Hypothalamus (tissue), 51 donors: ENCODE results near the gene LGMN.
A peak's percentile ranks its signal among the peaks of the same experiment; 100 is the strongest.

Experiments used
- DNase-seq, 51 donors: peaks; one replicate each; lab custom pipeline; 2025; lab: John Stamatoyannopoulos, UW

The LGMN gene

DNA sequence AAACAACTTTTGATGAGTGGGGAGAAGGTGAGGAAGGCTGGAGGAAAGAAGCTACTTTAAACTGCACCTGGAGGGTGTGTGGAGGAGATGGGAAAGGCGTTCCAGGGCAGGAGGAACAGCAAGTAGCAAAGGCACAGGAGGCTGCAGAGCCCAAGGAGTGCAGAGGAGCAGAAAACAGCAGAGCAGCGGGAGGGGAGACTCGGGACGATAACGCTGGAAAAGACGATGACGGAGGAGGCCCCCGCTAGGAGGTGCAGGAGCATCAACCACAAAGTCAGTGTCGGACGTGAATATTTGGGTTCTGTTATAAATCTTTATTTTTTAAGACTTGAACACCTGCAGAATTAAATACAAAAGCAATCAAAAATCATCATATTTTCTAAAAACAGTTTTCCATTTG lies 44.9 kb downstream of the LGMN start:
- DNase-seq, result no peak

DNA sequence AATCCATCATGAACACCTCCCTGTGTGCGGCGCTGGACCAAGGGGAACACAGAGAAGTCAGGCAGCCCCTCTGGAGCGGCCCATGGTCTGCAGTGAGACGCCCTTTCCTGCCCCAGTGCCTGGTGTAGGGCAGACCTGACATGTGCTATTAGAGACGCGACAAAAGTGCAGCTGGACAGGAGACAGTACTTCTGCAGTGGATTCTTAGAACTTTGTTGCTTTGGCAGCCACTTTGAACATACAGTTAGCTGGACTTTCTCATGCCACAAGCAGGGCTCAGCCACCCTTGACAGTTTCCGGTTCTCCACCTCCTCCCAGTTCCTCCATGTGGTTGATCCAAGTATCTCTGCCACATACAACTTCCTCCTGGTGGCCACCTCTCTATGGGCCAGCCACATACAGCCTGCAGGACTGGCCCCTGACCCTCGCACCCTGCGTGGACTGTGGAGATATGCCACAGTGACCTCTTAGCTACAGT lies 45.9 kb downstream of the LGMN start:
- DNase-seq, result peak in 1 of 51 donors; percentile 19

DNA sequence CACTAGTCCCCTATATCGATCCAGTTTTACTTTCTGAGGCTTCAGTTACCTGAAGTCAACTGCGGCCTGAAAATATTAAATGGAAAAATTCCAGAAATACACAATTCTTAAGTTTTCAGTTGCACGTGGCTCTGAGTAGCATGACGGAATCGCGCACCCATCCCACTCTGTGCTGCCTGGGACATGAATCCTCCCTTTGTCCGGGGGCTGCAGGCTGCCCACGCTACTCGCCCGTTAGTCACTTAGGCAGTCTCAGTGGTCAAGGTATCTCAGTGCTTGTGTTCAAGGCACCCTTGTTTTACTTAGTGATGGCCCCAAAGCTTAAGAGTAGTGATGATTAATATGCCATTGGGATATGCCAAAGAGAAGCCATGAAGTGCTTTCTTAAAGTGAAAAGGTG lies 46.6 kb downstream of the LGMN start:
- no peak for DNase-seq

DNA sequence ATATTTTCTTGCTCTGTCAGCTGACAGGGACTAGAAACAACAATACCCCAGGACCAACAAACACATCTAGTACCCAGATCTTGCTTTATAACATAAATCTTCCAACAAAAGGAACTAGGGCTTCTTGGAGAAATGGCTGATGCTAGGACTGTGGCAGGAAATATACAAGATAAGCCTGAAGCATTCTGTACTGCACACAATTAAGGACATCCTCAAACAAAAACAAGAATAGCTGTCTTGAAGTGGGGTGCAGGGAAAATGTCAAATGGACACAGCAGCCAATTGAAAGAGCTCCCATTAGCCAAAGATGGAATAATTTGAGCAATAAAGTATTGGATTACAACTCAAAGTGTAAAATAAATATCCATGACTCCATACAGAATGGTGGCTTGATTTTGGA lies 50.0 kb downstream of the LGMN start:
- DNase-seq, result no peak

DNA sequence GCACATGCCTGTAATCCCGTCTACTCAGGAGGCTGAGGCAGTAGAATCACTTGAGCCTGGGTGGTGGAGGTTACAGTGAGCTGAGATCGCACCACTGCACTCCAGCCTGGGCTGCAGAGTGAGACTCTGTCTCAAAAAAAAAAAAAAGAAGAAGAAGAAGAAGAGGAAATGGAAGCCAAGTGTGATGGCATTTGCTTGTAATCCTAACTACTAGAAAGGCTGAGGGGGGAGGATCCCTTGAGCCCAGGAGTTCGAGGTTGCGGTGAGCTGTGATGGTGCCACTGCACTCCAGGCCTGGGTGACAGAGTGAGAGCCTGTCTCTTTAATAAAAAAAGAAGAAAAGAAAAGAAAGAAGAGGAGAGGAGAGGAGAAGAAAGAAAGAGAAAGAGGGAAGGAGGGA lies 52.1 kb downstream of the LGMN start:
- DNase-seq, result no peak

DNA sequence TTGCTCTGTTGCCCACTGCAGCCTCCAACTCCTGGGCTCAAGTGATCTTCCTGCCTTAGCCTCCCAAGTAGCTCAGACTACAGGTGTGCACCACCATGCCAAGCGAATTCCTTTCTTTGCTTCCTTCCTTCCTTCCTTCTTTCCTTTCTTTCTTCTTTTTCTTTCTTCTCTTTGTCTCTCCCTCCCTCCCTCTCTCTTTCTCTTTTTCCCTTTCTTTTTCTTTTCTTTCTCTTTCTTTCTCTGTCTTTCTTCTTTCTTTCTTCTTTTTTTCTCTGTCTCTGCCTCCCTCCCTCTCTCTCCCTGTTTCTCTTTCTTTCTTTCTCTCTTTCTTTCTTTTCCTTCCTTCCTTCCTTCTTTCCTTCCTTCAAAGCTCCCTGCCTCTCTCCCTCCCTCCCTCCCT lies 52.9 kb downstream of the LGMN start:
- no peak for DNase-seq

DNA sequence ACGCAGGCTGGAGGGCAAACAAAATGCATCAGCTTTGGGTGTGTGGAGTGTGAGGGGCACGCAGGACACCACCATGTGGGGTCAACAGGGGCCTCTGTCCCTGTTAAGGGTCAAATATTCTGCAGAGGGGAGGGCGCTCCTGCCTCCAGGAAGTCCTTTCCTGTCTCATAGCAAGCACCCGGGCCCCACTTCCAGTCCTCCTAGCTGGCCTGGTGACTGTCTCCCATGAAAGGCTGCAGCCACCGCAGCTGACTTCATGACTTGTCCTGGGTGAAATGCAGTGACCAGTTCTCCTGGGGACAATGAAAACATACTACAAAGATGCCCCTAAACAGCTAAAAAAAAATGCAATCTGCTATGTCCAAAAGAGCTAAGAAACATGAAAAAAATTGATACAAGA lies 53.6 kb downstream of the LGMN start:
- DNase-seq, result no peak

DNA sequence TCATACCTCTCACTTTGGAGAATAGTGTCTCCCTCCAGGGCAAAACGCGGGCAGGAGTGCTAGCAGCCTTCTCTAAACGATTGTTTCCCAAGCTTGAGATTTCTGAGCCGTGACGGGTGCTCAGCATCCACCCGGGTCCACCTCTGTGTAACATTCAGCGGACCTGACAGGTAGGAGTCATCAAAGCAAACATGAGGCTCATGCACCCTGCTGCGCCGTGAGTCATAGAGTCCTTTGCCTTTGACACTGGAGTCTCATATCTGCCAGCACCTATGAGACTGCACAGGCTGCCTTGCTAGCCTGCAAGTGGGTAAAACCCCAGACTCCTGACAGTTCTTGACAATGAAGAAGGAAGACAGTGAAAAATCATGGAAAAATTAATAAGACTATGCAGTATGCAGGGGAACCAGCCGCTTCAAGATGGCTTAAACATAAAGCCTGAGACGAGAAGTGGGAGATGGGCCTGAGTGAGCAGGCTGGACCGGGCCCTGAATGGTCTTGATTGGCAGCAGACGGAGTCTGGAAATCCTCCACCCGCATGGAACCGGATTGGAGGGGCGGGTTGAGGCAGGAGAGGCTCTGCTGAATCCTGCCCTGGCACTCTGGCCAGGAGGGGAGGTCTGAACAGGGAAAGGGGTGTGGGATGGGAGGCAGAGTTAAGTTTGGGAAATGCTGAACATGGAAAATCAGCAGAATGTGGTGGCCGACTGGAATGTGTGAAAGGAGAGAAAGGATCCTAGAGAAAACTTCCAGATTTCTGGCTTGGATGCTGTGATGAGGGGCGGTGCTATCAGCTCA lies 54.2 kb downstream of the LGMN start:
- no peak for DNase-seq

DNA sequence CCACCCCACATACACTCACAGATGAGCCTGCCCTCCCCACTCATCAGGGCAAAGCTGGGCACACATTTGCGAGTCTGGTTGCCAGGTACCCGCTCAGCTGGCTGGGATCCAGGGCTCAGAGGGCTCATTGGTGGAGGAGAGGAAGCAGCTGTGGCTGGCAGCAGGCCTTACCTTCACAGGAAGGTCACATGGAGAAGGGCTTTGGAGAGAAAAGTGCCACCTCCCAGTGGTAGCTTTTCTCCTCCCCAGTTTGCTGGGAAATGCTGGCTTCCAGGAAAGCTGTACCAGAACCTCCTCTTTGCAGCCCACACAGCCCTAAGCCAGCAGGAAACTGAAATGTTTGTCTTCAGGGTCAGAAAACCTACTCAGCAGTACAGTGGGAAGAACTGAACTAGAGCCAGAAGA lies 55.6 kb downstream of the LGMN start:
- DNase-seq, result peak in 24 of 51 donors; percentile 19 to 59 (median 37)

DNA sequence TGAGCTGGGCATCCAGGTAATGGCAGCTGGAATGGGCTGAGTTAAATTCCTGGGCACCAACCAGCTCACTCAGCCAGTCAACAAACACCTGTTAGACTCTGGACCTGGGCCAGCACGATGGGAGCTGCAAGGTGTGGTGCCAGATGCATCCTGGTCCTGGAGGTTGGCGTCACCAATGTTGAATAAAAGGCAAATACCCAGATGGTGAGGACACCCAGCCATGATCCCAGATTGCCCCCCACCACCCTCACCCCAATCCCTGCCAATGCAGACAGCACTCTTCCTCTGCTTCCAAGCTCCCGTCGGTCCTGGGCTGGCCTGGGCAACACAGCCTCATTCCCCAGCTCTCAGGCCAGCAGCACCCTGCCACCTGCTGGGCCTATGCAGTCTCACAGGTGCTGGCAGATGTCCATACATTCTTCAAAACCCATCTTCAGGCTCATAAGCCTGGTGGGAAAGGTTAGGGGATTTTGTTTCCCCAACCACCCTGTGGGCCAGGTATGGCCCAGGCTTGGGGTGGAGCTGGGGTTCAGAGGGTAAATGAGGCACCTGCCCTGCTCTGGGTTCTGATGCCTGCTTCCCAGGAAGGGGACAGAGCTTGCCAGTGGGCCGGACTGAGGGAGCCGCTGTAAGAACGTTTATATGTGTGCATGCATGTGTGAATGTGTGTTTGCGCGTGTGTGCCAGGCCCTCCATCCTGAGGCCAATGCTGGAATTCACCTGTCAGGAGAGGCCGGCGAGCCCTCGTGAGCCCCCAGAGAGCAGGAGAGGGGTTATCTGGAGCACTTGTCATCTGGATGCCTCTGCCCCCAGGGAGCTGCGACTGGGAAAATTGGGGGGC lies 58.0 kb downstream of the LGMN start:
- DNase-seq, result peak in 1 of 51 donors; percentile 11

DNA sequence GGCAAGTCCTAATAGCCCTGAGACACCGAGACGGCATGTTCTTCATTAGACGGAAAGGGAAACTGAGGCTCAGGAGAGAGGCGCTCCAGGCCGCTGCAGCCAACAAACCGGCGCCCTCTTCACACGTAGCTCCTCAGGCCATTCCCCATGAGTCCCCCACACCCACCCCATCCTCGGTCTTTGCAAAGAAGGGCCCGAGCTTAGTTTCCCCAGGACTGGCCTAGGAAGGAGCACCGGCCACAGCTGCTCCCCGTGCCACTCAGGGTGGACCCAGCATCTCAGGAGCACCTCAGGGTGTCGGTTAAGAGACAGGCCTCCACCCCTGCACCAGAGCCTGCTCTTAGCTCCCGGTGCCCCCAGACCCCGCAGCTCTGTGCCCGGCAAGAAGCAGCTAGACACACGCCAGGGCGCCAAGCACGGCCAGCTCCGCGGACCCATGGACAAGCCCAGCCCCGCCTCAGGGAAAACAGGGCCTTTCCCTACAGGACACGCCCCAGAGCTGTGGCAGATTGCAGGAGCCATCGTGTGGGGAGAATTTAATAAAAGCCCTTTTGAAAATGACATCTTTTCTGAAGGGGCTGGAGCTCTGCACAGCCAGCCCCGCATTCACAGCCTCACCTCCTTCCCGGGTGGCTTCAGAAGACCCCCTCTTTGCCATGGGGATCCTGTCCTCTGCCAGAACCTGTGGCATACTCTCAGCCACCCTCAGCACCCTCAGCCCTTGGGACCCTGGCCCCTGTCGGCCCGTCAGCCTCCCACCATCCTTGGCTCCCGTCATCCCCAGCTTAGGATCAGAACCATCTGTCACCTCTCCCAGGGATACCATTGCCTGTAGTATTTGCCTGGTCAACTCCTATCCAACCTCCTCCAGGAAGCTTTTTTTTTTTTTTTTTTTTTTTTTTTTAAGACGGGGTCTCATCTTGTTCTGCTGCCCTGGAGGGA lies 59.7 kb downstream of the LGMN start:
- no peak for DNase-seq

DNA sequence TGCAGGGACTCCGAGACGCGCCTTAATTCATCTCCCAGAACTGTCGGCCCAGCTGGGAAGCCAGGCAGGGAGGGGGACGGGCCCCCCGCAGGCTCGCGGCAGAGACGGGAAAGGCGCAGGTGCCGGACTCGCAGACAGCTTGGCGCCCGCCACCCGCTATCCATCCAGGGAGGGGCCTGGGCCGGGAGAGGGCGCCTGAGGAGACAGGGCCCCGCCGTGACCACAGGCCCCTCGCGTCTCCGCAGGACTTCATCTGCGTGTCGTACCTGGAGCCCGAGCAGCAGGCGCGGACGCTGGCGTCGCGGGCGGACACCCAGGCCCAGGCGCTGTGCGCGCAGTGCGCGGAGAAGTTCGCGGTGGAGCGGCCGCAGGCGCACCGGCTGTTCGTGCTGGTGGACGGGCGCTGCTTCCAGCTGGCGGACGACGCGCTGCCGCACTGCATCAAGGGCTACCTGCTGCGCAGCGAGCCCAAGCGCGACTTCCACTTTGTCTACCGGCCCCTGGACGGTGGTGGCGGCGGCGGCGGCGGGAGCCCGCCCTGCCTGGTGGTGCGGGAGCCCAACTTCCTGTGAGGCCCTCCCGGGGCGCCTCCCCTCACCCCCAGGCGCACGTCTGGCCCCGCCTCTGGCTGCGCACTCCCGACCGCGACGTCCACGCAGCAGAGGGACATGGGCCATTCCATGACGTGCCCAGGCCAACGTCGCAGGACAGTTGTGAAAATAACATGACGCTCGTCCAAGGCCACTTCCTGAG lies 60.6 kb downstream of the LGMN start:
- peak in 2 of 51 donors; percentile 14 to 23 for DNase-seq

DNA sequence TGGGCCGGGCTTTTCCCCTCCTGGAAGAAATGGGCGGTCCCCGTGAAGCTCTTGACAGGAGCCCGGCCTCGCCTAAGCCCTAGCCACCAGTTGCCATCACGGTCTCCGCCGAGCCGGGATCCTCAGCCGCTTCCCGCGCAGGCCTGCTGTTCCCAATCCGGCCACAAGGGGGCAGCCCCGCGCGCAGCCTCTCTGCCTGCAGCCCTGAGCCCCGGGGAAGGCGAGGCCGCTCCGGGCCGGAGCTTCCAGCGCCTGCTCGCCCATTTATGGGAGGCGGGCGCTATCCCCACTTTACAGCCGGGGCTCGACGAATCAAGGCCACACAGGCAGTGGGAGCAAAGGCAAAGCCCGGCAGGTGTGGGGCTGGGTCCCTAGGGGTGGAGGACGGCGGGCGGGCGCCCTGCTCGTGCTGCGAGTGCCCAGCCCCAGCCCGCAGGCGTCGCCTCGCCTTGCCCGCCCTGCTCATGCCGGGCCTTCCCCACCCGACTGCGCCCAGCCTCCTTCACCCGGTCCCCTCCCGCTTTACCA lies 61.5 kb downstream of the LGMN start:
- peak in 45 of 51 donors; percentile 21 to 90 (median 67) for DNase-seq

DNA sequence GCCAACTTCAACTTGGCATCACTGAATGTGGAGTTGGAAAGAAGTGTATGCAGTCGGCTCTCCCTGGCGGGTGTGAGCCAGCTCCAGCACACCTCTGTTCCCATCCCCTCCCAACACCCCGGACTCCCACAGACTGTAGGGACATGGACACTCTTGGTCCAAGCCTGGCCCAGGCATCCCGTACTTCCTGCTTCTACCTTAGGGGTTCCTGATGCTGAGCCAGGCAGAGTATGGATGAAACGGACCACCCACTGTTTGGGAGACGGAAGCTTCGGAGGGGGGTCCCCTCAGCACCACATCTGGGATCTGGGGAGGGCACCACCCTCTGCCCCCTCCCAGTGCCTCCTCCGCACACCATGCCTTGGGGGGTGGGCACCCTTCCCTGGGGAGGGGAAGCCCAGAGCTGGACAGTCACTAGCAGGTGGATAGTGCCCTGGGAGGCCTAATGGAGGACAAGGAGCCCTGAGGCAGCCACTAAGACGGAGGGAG lies 62.0 kb downstream of the LGMN start:
- no peak for DNase-seq

DNA sequence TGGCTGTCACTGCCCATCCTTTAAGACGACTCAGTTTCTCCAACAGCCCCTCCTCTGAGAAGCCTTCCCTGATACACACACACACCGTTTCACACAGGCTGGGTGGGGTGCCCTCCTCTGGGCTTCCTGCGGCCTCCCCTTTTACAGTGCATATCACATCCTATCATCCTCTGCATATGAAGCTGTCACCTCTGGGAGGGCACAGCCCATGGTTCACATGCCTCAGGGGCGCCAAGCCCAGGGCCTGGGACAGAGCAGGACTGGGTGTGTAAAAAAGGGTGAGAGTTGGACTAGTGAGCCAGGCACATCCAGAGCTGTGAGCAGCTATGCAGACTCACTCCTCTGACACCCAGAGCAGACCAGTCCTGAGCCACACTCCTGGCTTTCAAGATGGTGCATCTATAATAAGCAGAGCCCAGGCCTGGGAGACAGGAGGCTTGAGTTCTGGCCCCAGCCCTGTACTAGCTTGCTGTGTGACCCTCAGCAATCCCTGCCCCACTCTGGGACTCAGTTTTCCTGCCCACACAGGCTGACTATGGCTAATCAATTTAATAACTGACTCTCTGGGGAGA lies 62.6 kb downstream of the LGMN start:
- DNase-seq, result no peak

DNA sequence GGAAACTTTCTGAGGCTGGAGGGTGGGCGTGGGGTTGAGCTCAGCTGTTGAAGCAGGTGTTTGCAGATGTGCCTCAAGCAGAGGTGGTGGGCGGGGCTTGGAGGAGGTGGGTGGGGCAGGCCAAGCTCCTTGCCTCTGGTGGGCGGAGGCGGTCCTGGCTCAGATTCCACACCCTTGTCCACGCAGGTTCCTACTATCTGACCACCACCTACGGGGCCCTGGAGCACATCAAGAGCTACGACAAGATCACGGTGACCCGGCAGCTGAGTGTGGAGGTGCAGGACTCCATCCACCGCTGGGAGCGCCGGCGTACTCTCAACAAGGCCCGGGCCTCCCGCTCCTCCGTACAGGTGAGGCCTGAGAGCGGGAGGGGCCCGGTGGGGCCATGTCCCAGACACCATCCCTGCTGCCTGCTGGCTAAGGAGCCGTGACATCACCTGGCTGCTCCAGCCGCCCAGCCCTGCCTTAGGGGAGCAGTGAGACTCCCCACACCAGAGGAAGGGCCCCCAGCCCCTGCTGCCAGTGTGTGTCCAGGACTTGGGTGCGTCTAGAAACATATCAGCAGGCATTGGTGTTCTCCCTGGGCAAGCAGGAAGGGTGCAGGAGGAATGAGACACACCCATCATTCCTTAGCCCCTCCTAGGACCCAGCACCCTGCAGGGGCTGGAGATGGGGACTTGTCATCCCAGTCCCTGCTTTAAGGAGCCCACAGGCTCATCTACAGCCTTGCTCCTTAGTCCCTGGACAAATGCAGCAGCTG lies 63.4 kb downstream of the LGMN start:
- no peak for DNase-seq

DNA sequence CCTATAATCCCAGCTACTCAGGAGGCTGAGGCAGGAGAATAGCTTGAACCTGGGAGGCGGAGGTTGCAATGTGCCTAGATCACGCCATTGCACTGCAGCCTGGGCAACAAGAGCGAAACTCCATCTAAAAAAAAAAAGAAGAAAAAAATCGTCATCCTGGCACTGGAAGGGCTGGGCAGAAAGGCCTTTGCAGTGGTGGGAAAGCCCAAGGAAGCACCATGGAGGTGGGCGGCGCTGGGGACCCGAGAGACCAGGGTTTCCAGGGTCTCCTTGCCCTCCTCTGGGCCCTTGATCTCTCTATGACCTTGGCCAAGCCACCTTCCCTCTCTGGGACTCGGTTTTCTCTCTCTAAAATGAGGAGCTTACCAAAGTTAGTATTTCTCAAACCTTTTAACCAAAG lies 65.4 kb downstream of the LGMN start:
- DNase-seq, result no peak
